AG08395 (cell line): Measurements from ENCODE around the gene OPN3.
A peak's percentile ranks its signal among the peaks of the same experiment; 100 is the strongest.

ENCODE experiments used
- DNase-seq: peaks from one replicate; pipeline ENCODE4 v3.0.0; 2012; ENCODE audit warnings: mixed read lengths, low spot score

Gene OPN3

DNA sequence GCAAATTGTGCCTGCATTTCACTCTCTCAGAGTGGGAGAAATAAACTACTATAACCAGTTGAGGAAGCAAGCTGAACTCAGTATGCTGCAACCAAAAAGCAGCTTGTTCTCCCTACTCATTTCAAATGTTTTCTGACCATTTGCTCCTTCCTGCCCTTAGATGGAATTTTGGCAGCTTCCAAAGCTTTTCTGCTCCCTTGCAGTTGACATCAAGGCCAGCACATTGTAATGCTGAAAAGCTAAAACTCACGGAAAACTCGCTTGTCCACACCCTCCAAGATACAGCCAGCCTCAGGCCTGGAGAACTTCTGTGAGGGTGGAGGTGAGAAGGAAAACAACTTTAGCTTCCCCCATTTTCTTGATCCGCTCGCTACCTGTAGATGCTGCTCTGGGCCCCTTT is 5.0 kb upstream of the OPN3 start:
- DNase-seq: no peak

DNA sequence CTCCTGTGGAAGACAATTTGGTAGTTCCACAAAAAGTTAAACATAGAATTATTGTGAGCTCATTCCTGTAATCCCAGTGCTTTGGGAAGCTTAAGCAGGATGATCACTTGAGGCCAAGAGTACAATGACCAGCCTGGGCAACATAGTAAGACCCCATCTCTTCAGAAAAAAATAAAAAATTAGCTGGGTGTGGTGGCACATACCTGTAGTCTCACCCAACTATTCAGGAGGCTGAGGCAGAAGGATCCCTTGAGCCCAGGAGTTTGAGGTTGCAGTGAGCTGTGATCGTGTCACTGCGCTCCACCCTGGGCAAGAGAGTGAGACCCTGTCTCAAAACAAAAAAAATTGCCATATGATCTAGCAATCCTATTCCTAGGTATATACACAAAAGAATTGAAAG is 4.1 kb upstream of the OPN3 start:
- no peak for DNase-seq

DNA sequence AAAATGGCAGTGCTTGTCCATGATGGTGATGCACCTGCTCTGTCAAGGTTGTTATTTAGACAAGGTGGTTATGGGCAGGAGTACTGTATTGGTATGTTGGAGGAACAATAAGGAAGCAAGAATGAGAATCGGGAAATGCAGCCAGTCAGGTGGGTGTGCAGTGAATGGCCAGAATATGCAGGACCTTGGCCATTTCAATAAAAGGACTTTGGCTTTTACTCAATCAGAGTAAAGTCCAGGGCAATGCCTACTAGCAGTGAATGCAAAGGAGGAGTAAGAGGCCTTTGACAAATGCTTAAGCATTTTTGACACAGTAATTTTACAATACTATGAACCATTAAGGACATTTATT is 2.4 kb upstream of the OPN3 start:
- DNase-seq: no peak

DNA sequence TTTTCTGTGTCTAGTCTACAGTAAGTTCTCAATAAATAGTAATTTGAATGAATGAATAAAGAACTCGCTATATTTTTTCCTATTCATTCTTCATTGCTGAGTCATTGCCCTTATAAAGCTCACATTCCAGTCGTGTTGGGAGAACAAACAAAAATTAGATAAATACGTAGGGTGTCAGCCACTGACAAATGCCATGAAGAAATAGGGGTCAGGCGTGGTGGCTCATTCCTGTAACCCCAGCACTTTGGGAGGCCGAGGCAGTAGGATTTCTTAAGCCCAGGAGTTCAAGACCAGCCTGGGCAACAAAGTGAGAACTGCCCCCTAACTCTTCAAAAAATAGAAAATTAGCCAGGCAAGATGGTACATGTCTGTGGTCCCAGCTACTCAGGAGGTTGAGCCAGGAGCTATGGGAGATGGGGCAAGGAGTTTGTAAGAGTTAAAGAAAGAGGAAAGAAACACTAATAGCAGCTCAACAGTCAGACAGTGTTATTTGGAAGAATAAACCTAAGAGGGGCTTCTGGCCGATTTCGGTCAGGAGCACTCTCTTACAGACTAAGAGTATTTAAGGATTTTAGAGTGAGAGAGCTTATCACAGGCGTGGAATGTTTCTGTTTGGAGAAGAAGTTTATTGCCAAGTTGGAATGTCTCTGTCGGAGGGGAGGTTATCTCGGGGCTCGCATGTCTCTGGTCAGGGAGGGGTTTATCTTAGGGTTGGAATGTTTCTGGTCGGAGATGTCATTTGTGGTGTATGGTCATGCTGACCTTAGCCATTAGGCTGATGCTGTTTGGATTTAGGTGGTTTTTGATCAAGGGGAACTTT is 1.8 kb upstream of the OPN3 start:
- peak; percentile 24 for DNase-seq

DNA sequence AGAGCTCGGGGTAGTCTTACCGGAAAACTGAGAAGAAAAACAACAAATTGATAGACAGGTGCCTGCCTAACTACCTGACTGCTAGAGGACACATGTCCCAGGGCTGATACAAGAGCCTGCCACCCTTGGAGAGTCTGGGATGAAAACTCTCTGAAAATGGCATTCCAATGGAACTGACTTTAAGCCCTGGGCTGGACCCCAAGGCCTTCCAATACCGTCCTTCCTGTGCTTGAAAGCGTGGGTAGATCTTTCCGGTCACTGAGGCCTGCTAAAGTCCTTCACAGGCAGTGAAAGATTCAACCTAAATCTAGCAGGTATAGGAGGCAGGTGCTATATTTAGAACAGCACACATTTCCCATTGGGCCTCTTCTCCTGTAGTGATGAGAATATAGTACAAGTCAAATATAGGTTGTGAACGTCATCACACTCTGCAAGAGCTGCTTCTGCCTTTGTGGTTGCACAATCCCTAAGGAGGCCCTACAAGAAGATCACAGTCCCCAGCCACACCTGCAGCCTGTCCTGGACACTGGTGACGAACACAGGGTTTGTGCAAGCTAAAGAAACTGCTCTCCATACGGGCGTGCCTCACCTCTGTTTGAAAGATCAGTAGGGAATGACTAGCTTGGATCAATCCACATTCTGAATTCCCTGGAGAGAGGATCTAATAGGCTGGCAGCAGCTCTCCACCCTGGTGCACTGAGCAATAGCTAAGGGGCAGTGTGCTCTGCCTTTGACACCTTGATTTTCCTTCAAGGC is 876 bp upstream of the OPN3 start:
- DNase-seq: no peak

DNA sequence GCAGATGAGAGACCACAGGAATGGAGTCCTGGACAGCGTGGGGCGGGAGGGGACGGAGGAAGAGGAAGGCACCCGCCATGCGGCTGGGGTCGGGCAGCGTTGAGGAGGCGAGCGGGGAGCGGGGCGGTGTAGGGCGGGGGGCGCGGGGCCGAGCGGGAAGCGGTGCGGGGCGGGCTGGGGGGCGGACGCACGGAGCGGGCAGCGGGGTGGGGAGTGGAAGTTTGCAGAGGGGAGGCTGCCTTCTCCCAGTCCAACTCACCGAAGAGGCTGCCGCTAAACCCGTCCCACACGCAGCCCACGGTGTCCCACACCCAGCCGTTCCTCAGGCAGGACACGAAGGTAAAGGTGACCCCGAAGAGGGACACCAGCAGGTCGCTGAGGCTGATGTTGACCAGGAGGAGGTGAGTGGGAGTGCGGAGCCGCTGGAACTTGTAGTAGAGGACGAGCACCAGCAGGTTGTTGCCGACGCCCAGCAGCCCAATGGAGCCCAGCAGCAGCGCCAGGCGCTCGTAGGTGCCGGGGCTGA is 483 bp downstream of the OPN3 start:
- DNase-seq: peak; percentile 13

DNA sequence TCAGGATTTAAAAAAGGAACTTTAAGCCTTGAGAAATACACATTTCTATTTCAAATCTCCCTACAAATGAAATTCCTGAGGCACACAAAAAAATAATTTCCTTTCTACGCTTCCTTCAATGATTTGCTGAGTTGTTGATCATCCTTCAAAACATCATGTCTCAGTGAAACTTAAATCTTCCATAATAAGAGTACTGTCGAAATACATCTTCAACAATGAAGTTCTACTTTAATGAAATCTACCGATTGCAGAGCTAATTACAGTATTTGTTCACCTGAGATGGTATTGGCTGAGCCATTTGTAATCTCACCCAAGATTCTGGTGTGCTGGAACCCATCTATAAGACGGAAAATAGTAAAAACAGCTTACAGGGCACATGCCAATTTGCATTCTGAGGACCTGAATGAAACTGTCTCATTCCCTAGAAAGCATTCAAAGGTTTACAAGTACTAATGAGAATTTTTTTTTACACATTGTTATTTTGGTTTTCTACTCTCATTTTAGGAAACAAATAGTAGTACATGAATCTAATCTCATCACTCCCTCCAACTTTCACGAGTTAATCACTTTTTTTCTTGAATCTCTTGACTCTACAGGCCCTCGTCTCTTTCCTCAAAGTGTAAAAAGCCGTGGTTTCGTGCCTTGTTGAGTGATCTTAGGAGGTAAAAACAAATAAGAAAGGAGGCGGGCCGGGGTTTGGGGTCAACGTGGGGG is 1.1 kb downstream of the OPN3 start:
- DNase-seq: no peak

DNA sequence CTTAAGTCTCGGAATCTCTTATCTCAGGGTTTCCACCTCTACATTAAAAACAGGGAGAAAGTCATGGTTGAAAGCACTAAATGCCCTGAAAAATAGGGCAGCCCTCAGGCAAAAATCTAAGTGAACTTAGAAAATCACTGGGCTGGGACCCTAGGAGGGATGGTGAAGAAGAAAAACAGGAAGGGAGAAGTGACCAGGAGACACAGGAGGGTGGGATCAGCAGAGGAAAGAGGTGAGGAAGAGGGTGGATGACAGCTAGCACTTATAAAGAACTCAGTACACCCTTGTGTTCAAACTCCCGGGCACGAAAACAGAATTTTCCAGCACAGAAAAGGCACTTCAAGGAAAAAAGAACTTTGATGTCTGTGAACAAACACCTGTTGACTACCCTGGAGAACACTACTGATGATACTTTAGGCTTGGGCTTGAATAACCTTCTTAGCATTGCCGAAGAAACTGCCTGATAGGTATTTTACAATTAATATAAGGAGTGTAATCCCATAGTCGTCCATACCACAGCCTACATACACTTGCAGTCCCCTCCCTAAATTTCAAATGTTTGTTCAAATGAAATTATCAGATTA is 2.0 kb downstream of the OPN3 start:
- DNase-seq: no peak

DNA sequence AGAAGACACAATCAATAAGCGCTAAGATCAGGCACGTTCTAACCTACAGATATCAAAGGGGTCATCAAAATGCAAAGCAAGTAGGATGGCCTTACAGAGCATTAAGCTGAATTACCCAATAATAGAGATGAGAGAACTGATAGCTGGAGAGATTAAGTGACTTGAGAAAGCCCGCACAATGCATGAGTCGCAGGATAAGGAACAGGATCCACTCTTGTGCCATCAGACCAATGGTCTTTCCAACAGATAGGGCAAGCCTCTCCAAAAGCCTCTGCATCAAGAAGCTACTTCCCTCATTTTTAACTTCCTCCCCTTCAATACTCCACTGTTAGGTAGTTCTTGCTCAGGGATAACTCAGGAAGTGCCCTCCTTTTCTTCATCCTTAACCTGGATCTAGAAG is 2.6 kb downstream of the OPN3 start:
- DNase-seq: no peak

DNA sequence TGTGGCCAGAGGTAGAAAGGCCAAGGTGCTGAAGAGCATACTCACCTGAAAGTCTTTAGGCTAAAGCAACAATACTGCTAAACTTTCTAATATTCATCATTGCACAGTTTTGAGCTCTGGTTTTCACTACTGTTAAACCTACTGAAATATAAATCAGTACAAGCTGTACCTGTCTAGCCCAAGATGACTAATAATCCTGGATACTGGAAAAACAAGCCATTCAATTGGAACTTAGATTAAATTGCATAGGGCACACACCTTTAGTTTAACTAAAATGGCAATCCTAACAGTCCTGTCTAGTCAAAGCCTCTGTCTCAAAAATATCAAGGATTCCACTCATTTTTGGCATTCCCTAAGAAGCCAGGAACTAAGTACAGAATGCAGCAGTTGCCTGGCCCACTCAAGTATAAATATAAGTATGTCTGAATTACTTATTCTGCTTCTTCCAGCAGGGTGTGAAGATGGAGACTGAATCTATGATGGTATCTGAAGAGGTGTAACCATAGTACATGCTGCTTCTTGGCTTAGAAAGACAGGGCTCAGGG is 3.1 kb downstream of the OPN3 start:
- DNase-seq: no peak

DNA sequence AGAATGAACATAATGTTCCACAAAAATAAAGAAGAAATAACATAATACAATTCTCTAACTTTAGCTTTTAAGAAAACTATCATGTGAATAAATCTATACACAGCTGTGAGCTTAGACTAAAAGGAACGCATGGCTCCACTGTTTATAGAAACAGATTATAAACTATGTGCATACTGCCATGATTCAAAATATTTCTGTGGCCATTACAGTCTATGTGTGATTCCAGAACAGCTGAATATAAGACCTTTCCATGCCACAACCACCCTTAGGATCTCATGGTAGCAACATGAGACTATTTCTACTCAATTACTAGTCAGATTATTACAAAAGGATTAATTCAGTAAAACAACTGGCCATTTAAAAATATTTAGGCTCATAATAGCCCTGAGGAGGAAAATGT is 3.9 kb downstream of the OPN3 start:
- DNase-seq: no peak

DNA sequence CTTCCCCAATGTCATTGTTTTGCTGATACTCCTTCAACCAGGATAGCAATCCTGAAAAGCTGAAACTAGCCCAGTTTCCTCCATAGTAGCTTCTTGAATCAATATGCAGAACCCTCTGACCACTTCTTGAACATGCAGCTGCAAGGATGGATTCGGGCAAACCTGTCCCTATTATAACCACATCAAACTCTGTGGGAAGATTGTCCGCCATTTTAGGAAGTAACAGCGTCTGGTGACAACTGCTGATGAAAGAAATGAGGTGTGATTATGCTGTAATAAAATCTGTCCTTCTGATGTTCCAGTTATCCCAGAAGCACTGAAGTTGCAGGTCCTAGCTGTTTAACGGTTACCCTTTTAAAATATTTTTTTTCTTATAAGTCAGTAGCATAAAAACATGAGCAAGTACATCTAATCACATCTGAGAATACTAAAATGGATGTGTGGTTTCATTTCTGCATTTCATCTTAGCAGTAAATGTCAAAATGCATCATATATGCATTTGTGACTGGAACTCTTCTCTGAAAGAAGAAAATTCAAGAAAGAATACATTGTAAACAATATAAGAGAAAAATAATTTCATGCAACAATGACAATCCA is 4.5 kb downstream of the OPN3 start:
- DNase-seq: no peak

DNA sequence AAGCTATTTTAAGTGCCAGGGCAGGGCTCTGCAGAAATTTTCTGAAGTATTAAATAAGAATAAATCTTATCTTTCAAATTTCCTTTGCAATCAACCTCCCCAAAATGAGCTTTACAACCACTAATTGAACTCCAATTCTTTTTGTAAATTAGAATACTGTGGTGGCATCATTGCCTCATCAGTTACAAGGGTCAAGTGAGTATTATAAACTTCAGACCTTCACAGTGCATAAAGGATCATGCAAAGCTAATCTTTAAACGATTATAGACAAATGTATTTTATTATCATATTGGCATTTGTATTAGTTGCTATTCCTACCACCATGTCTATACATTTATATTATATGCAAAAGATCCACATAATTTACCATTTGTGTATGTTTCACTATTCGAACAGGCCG is 7.2 kb downstream of the OPN3 start:
- no peak for DNase-seq

DNA sequence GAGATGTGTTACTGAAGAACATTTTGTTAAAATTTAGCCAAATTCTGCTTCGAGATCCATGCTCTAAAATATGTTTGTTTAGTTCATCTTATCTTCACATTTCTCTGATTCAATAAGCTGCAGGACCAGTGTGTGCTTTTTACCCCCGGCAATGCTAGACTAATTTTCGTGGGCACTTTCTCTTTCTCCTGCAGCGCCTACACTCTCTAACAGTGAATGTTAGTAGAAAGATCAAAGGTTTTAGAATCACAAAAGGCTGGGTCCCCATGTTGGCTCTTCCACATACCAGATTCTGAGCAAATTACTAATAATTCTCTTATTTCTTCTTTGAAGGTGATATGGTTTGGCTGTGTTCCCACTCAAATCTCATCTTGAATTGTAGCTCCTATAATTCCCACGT is 8.5 kb downstream of the OPN3 start:
- DNase-seq: no peak

DNA sequence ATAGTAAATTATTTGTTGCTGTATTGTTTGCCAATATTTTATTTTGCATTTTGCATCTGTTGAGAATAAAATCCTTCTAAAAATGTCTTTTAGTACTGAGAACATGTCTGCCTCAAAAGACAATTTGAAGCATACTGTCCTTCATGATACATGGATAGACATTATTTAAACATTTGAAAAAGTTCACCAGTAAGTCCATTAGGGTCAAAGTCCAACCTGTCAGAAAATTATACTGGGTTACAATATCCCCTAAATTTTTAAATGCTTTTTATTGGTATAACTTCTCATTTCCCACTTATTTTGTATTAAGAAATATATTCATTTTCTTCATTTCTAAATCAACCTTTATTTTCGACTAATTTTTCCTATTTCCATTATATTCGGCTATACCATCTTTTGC is 9.3 kb downstream of the OPN3 start:
- DNase-seq: no peak

DNA sequence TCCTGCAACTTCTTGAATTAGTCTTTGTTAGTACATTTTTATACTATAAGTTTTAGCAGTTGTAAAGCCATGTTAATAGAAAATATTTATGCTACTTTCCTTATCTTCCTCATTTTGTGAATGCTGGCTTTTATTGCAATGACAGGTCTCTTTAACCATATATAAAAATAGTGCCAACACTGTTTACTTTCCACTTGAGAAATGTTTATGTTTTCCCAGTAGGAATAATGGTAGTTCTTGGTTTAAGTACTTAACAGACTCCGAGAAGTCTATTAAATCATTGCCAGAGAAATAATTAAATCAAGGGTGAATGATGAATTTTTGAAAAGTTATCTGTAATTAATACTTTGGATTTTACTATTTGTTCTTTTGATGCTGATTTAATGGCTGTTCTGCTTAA is 9.7 kb downstream of the OPN3 start:
- no peak for DNase-seq

DNA sequence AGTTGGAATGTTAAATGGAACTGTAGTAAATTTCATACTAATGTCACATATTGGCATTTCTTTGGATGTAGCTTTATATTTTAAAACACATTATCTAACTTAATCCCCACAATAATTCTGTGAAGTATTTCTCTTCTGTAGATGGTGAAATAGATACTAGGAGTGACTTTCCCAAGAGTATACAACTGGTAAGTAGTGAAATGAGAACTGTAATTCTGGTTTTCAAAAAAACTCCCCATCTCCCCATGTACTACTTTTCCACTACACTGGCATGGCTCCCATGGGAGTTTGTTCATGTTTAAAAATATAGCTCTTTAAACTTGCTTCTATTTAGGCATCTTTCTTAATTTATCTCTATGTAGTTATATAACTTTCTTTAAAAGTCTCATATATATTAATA is 10.2 kb downstream of the OPN3 start:
- no peak for DNase-seq

DNA sequence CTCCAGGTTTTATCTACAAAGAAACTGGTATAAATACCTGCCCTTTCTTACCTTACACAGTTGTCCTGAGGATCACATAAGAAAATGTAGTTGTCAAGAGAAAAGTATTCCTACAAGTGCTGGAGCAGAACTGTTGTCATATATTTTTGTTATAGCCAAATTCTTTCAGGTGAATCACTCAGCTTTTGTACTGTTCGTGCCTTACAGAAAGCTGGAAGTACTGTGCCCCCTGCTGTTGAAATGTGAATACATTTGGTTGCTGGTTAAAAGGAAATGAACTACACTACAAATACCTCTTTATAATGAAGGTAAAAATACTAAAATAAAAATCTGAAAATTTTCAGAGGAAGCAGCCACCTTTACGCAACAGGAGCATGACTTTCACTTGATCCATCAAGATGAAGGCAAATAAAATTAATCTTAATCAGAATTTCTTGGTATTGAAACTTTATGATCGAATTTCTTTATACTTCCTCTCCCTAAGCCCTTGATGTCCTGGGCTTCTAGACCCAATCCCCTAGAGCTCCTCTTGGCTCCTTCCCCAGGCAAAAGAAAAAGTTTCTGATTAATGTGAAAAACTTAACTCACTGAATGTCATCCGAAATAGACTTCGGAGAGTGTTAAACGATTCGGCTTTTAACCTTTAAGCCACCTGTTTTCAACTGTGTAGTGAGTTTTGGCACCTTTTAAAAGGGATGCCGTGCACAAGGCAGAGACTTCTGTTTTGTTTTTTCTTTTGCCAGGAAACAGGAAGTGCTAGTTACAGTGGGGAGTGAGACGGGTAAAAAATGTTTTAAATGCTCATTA is 12.5 kb downstream of the OPN3 start:
- DNase-seq: peak; percentile 76

DNA sequence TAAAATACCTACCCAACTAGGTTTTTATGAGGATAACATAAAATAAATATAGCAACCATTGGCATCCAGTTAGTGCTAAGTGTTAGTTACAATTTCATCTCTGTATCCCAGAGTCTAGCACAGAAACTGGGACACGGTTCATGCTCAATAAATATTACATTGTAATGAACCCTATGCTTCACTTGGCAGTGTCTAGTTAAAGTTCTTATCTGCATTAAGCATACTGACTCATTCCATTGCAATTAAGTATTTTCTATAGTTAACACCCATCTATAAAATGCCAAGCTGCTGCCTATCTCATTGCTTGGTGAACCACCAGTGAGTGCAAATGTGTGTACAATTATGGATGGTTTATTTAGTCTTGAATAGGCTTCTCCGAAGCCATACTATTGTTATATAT is 15.2 kb downstream of the OPN3 start:
- DNase-seq: no peak

DNA sequence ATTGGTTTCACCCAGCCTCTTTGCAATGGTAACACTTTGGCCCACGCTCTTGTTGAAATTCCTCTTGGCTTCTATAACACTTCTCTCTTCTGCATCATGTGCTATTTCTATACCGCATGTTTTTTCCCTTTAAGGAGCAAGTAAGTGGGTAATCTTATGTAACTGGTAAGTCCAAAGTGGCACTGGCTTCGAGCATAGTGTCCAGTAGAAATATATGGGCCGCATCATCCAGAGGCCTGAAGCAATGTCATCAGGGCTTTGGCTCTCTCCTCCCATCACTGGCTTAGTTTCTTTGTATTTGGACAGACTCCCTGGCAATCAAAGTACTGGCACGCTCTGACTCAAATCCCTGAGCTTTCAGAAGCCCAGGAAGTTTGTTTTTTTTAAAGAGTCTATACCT is 17.5 kb downstream of the OPN3 start:
- no peak for DNase-seq

DNA sequence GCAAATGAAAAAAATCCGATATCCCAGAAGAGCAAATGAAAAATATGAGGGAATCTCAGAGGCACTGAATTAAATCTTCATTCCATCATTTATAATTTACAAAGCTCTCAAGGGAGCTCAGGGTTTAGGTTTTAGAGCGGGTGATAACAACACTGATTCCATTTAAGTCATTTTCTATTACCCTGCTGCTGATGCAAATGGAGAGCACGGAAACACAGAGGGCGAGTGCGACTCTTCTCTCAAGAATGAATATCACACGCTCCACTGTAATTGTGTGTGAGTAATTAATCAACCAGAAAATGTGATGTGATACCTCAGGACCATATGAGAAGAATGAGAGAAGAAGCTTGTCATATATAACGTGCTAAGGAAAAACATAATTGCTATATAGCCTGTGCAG is 22.7 kb downstream of the OPN3 start:
- no peak for DNase-seq
